HEK293 (cell line): ENCODE data around the gene MKLN1.

ENCODE experiments used
- CTCF ChIA-PET: fragments of 350-600 bp; formaldehyde crosslinking; extraction: SDS; loops from one replicate; lab custom pipeline; 2021; ENCODE audit warnings: antibody characterized with exemption; lab: Yijun Ruan, JAX
- POLR2A ChIA-PET: fragments of 300-600 bp; formaldehyde crosslinking; extraction: SDS; loops from one replicate; lab custom pipeline; 2020; ENCODE audit warnings: antibody characterized with exemption, inconsistent platforms; lab: Yijun Ruan, JAX
- H3K27ac ChIP-seq: fragments of 200-500 bp; sonication (Bioruptor generic); 2 replicates; pipeline ENCODE4 v1.5.1; 2014; ENCODE audit warnings: low read depth, low read length, control low read depth, inconsistent platforms; ENCODE audit errors: extremely low read depth
- H3K36me3 ChIP-seq, 2 experiments: fragments of 200-500 bp in 1 of 2; sonication (Bioruptor generic) in 1 of 2; 1 replicate in 1 of 2; 2 replicates in 1 of 2; pipeline ENCODE4 v1.5.1; 2014 to 2017; ENCODE audit warnings: inconsistent platforms in 2 of 2, low read length in 2 of 2; ENCODE audit not compliant: control insufficient read depth in 2 of 2, insufficient read depth in 1 of 2
- H3K4me1 ChIP-seq: fragments of 200-500 bp; sonication (Bioruptor generic); 2 replicates; pipeline ENCODE4 v1.5.1; 2014; ENCODE audit warnings: mild to moderate bottlenecking, low read length, inconsistent platforms; ENCODE audit not compliant: control insufficient read depth, insufficient read depth
- H3K4me3 ChIP-seq: 2 replicates; pipeline ENCODE4 v1.5.1; 2011; ENCODE audit warnings: low read depth, mild to moderate bottlenecking, control low read depth, low read length, moderate library complexity
- H3K9me3 ChIP-seq: fragments of 200-500 bp; sonication (Bioruptor generic); 2 replicates; pipeline ENCODE4 v1.5.1; 2014; ENCODE audit warnings: low read depth, low read length, inconsistent platforms; ENCODE audit not compliant: control insufficient read depth, insufficient read depth
- BCL11A ChIP-seq: fragments of 450-650 bp; formaldehyde crosslinking; IDR thresholded peaks from 2 replicates; pipeline ENCODE4 v1.5.1; 2016; ENCODE audit warnings: low read depth, missing biosample characterization, missing genetic modification characterization
- GLIS2 ChIP-seq: fragments of 450-650 bp; formaldehyde crosslinking; IDR thresholded peaks from 2 replicates; pipeline ENCODE4 v1.5.1; 2016; ENCODE audit warnings: missing biosample characterization, missing genetic modification characterization
- OVOL3 ChIP-seq: fragments of 450-650 bp; formaldehyde crosslinking; IDR thresholded peaks from 2 replicates; pipeline ENCODE4 v1.5.1; 2016; ENCODE audit warnings: missing biosample characterization, missing genetic modification characterization
- ZNF112 ChIP-seq: fragments of 450-650 bp; formaldehyde crosslinking; IDR thresholded peaks from 2 replicates; pipeline ENCODE4 v1.5.0; 2017; ENCODE audit warnings: missing biosample characterization, missing genetic modification characterization
- ZNF174 ChIP-seq: fragments of 450-650 bp; formaldehyde crosslinking; IDR thresholded peaks from 2 replicates; pipeline ENCODE4 v1.5.0; 2017; ENCODE audit warnings: missing biosample characterization, mild to moderate bottlenecking, missing genetic modification characterization
- ZNF214 ChIP-seq: fragments of 450-650 bp; formaldehyde crosslinking; IDR thresholded peaks from 2 replicates; pipeline ENCODE4 v1.5.1; 2017; ENCODE audit warnings: missing biosample characterization, mild to moderate bottlenecking, missing genetic modification characterization, borderline replicate concordance
- ZNF266 ChIP-seq: fragments of 450-650 bp; formaldehyde crosslinking; IDR thresholded peaks from 2 replicates; pipeline ENCODE4 v1.5.1; 2016; ENCODE audit warnings: missing biosample characterization, missing genetic modification characterization, low read depth
- ZNF274 ChIP-seq, 2 experiments: fragments of 200-500 bp in 1 of 2; fragments of 450-650 bp in 1 of 2; sonication (Bioruptor generic) in 1 of 2; formaldehyde crosslinking in 1 of 2; IDR thresholded peaks; 2 replicates each; pipeline versions ENCODE4 v1.5.1 to v1.6.1; 2014 to 2016; ENCODE audit warnings: borderline replicate concordance in 1 of 2, inconsistent platforms in 1 of 2, low read length in 1 of 2, missing biosample characterization in 1 of 2, missing genetic modification characterization in 1 of 2
- ZNF350 ChIP-seq: fragments of 450-650 bp; formaldehyde crosslinking; IDR thresholded peaks from 2 replicates; pipeline ENCODE4 v1.5.0; 2017; ENCODE audit warnings: missing biosample characterization, mild to moderate bottlenecking, missing genetic modification characterization
- ZNF664 ChIP-seq: fragments of 450-650 bp; formaldehyde crosslinking; IDR thresholded peaks from 2 replicates; pipeline ENCODE4 v1.5.1; 2016; ENCODE audit warnings: missing biosample characterization, missing genetic modification characterization
- ZNF677 ChIP-seq: fragments of 450-650 bp; IDR thresholded peaks from 2 replicates; pipeline ENCODE4 v1.5.0; 2018; ENCODE audit warnings: missing biosample characterization, mild to moderate bottlenecking, missing genetic modification characterization, moderate library complexity
- ZNF707 ChIP-seq: fragments of 450-650 bp; formaldehyde crosslinking; IDR thresholded peaks from 2 replicates; pipeline ENCODE4 v1.5.1; 2016; ENCODE audit warnings: missing biosample characterization, missing genetic modification characterization
- ZNF768 ChIP-seq: fragments of 450-650 bp; formaldehyde crosslinking; IDR thresholded peaks from 2 replicates; pipeline ENCODE4 v1.5.1; 2018; ENCODE audit warnings: missing biosample characterization, mild to moderate bottlenecking, missing genetic modification characterization
- ZNF792 ChIP-seq: fragments of 450-650 bp; formaldehyde crosslinking; IDR thresholded peaks from 2 replicates; pipeline ENCODE4 v1.5.1; 2016; ENCODE audit warnings: missing biosample characterization, missing genetic modification characterization
- TF ChIP-seq, protein P1 (sequence below): fragments of 450-650 bp; formaldehyde crosslinking; IDR thresholded peaks from 2 replicates; pipeline ENCODE4 v1.5.1; 2016; ENCODE audit warnings: missing biosample characterization, missing genetic modification characterization
- TF ChIP-seq, protein P2 (sequence below): fragments of 450-650 bp; formaldehyde crosslinking; IDR thresholded peaks from 2 replicates; pipeline ENCODE4 v1.5.1; 2016; ENCODE audit warnings: missing biosample characterization, missing genetic modification characterization, low read depth
- TF ChIP-seq, protein P3 (sequence below): fragments of 450-650 bp; formaldehyde crosslinking; IDR thresholded peaks from 2 replicates; pipeline ENCODE4 v1.5.1; 2016; ENCODE audit warnings: missing biosample characterization, missing genetic modification characterization
- TF ChIP-seq, protein P4 (sequence below): fragments of 450-650 bp; formaldehyde crosslinking; IDR thresholded peaks from 2 replicates; pipeline ENCODE4 v1.5.1; 2016; ENCODE audit warnings: missing biosample characterization, missing genetic modification characterization, borderline replicate concordance

Gene MKLN1

DNA sequence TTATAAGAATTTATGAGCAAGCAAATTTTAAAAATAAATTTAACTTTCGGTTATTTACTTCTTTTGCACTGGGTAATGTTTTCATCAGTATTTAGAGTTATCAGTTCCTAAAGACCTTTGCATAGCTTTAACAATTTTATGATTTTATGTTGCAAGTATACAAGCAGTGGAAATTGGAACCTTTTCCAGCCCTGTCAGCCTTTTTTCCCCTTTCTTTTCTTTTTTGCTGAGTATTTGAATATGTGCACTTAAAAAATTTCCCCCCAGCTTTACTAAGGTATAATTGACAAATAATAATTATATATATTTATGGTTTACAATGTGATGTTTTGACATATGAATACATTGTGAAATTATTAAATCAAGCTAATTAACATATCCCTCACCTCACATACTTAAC, 62.6 kb downstream of the MKLN1 start (continued):
- TF ChIP-seq, protein P1, sequence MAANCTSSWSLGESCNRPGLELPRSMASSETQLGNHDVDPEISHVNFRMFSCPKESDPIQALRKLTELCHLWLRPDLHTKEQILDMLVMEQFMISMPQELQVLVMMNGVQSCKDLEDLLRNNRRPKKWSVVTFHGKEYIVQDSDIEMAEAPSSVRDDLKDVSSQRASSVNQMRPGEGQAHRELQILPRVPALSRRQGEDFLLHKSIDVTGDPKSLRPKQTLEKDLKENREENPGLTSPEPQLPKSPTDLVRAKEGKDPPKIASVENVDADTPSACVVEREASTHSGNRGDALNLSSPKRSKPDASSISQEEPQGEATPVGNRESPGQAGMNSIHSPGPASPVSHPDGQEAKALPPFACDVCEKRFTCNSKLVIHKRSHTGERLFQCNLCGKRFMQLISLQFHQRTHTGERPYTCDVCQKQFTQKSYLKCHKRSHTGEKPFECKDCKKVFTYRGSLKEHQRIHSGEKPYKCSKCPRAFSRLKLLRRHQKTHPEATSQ (tag by site-specific recombination): no peak

DNA sequence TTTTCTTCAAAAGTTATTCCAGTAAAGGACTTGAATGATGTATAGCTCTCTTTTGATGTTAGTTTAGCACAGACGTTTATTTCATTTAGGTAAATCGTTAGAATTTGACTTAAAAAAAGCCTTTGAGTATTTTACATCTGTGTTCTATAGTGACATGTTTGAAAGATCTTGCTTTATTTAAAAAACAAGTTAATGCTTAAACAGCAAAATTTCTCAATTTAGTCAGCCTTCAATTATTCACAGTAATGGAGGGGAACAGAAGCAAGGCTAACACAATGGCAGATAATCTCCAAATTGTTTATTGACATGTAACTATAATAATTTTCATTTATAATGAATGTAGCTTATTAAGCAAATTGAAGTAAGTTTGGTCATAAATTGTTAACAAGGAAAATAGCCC, 63.5 kb downstream of the MKLN1 start:
- no peaks in the 10 kb centered on the region for H3K36me3 ChIP-seq
- H3K27ac ChIP-seq: no peak overlapping the region
- H3K4me1 ChIP-seq: peaks cover 4% of the 10 kb centered on the region; the same call in 1 of the 2 replicates
- H3K9me3 ChIP-seq: no peaks in the 10 kb centered on the region
- TF ChIP-seq, protein P2, sequence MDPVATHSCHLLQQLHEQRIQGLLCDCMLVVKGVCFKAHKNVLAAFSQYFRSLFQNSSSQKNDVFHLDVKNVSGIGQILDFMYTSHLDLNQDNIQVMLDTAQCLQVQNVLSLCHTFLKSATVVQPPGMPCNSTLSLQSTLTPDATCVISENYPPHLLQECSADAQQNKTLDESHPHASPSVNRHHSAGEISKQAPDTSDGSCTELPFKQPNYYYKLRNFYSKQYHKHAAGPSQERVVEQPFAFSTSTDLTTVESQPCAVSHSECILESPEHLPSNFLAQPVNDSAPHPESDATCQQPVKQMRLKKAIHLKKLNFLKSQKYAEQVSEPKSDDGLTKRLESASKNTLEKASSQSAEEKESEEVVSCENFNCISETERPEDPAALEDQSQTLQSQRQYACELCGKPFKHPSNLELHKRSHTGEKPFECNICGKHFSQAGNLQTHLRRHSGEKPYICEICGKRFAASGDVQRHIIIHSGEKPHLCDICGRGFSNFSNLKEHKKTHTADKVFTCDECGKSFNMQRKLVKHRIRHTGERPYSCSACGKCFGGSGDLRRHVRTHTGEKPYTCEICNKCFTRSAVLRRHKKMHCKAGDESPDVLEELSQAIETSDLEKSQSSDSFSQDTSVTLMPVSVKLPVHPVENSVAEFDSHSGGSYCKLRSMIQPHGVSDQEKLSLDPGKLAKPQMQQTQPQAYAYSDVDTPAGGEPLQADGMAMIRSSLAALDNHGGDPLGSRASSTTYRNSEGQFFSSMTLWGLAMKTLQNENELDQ: no peak
- no peak for TF ChIP-seq GLIS2 (tag by site-specific recombination)
- H3K4me3 ChIP-seq: no peak overlapping the region
- ChIA-PET CTCF (interaction anchor here (0.6 to 1.7 kb wide), 3 partner anchors 39 to 351 kb away, joined by 3 to 5 read pairs (median 3); partner anchors contain the start of gene MKLN1), POLR2A (no interaction called here)

DNA sequence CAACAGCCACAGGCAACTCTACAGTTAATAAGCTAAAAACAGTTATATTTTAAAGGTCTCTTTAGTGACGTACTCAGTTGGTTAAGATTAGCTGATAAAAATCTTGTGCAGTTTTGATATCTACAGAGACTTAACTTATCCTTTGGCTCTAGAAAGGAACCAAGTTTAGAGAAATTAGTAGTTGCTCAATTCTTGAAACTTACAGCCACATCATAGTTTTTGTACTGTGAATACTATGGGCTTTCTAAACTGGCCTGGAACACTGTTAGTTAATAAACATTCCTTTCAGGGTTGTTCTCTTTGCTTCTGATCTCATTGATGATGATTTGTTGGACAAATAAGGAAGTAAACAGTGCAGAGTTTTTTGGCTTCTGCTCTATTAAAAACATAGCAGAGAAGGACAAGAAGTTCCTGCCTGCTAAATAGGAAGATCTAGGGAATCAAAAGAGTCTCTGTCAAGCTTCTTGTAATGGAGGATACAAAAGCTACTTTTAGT, 73.1 kb downstream of the MKLN1 start:
- ChIA-PET POLR2A (no interaction called here), CTCF (interaction anchor here (0.7 kb wide), 1 partner anchor 461 kb away, joined by 4 read pairs; no protein-coding TSS in a partner anchor)
- Histone ChIP-seq H3K36me3 (peaks cover 0 to 6% of the 10 kb centered on the region in 2 experiments; a peak in 2 of 3 replicates), H3K4me3 (no peak overlapping the region), H3K4me1 (no peaks in the 10 kb centered on the region; the same call in 1 of the 2 replicates), H3K27ac (no peak overlapping the region), H3K9me3 (no peaks in the 10 kb centered on the region)
- no peak for TF ChIP-seq ZNF174 (tag by site-specific recombination)
- TF ChIP-seq ZNF664: peak; percentile 59; the same call in 1 of the 2 replicates

DNA sequence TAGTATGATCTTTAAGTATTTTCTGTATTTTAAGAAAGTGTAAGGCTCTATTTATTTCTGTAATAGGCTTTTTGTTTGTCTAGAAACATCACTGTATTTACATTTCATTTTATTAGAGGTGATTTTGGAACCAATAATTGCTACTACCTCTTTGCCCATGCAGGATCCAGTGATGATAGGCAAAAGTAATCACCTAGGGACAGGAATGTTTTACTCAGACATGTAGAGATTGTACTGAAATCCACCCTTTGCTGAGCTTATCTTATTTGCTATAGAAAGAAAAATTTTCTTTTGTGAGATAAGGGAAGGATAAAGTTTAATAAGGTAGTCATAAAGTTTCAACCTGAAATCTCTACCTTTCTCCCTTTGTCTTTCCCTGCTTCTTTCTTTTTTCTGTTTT, 73.5 kb downstream of the MKLN1 start:
- ChIA-PET CTCF (no interaction called here), POLR2A (no interaction called here)
- no peak overlapping the region for H3K27ac ChIP-seq

DNA sequence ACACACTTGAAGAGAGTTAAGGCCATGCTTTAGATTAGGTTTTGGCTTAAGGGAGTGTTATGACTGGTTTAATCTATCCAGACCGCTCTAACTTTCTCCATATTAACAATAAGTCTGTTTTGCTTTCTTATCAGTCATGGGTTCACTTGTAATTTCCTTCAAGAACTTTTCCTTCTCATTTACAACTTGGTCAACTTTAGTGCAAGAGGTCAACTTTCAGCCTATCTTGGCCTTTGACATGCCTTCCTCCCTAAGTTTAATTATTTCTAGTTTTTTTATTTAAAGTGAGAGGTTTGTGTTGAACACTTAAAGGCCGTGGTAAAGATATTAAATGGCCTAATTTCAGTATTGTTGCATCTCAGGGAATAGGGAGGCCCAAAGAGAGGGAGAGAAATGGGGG, 75.6 kb downstream of the MKLN1 start:
- no peaks in the 10 kb centered on the region for H3K9me3 ChIP-seq
- no peak overlapping the region for H3K27ac ChIP-seq
- POLR2A ChIA-PET: no interaction called here
- H3K36me3 ChIP-seq: peaks cover 0 to 6% of the 10 kb centered on the region in 2 experiments; a peak in 2 of 3 replicates
- H3K4me1 ChIP-seq: no peaks in the 10 kb centered on the region; the same call in 1 of the 2 replicates
- H3K4me3 ChIP-seq: no peak overlapping the region
- CTCF ChIA-PET: no interaction called here
- TF ChIP-seq ZNF266 (tag by site-specific recombination) (no peak), ZNF707 (tag by site-specific recombination) (no peak), ZNF768 (no peak), ZNF214 (tag by site-specific recombination) (no peak), ZNF792 (tag by site-specific recombination) (no peak), ZNF112 (no peak), ZNF274 (IDR thresholded peaks at IDR 0.05; ENCODE audit: low read length) (no peak), ZNF274 (tag by site-specific recombination; IDR thresholded peaks at IDR 0.05; ENCODE audit: borderline replicate concordance) (no peak), OVOL3 (tag by site-specific recombination) (no peak), BCL11A (tag by site-specific recombination) (no peak), ZNF677 (no peak)
- TF ChIP-seq, protein P3, sequence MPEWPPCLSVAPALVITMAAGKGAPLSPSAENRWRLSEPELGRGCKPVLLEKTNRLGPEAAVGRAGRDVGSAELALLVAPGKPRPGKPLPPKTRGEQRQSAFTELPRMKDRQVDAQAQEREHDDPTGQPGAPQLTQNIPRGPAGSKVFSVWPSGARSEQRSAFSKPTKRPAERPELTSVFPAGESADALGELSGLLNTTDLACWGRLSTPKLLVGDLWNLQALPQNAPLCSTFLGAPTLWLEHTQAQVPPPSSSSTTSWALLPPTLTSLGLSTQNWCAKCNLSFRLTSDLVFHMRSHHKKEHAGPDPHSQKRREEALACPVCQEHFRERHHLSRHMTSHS: no peak
- TF ChIP-seq, protein P4, sequence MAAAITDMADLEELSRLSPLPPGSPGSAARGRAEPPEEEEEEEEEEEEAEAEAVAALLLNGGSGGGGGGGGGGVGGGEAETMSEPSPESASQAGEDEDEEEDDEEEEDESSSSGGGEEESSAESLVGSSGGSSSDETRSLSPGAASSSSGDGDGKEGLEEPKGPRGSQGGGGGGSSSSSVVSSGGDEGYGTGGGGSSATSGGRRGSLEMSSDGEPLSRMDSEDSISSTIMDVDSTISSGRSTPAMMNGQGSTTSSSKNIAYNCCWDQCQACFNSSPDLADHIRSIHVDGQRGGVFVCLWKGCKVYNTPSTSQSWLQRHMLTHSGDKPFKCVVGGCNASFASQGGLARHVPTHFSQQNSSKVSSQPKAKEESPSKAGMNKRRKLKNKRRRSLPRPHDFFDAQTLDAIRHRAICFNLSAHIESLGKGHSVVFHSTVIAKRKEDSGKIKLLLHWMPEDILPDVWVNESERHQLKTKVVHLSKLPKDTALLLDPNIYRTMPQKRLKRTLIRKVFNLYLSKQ (tag by site-specific recombination): no peak

More for the DNA sequence above, 73.5 kb downstream of the MKLN1 start:
- Histone ChIP-seq H3K4me1 (no peaks in the 10 kb centered on the region; the same call in 1 of the 2 replicates), H3K9me3 (no peaks in the 10 kb centered on the region), H3K4me3 (no peak overlapping the region), H3K36me3 (peaks cover 0 to 6% of the 10 kb centered on the region in 2 experiments; a peak in 2 of 3 replicates)
- no peak for TF ChIP-seq ZNF350 (tag by site-specific recombination)
